ENCODE data around the gene DSCAM. TPM values are rescaled to one million over a fixed set of nuclear protein-coding genes. Genes with fewer than 3 reads are reported as not detected.

The DSCAM gene
- total RNA-seq, 1 donor: not detected

DNA sequence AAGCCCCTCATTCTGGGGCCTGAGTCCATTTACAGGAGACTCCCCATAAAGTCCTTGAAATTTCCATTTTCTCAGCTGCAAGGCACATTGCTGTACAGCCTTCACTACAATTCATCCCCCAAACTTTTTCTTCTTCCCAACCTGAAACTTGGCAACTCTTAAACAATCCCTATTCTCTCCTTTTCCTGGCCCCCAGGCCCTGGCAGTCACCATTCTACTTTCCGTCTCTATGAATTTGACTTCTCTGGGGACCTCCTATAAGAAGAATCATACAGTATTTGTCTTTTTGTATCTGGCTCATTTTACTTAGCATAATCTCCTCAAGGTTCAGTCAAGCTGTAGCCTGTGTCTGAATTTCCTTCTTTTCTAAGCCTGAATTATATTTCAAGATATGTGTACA is 646.8 kb downstream of the DSCAM start:
- no peaks in the 10 kb centered on the region for H3K79me2 ChIP-seq (ENCODE audit: insufficient read depth, low read length)
- no peak overlapping the region for H3K27ac ChIP-seq (ENCODE audit: low read depth, low read length)
- H2AFZ ChIP-seq (ENCODE audit: low read length): no peak overlapping the region
- no peaks in the 10 kb centered on the region for H3K4me1 ChIP-seq (ENCODE audit: insufficient read depth, low read length)
- no peaks in the 10 kb centered on the region for H3K36me3 ChIP-seq (ENCODE audit: insufficient read depth, low read length)
- H3K4me3 ChIP-seq (ENCODE audit: insufficient read depth, low read length): no peak overlapping the region
- DNase-seq (ENCODE audit: insufficient read length, low spot score, missing footprints): no peak
- H4K20me1 ChIP-seq (ENCODE audit: insufficient read depth, low read length): no peaks in the 10 kb centered on the region
- no peaks in the 10 kb centered on the region for H3K27me3 ChIP-seq (ENCODE audit: insufficient read depth, low read length)
- no peak overlapping the region for H3K4me2 ChIP-seq (ENCODE audit: insufficient read depth, low read length)
- TF ChIP-seq, protein P1, sequence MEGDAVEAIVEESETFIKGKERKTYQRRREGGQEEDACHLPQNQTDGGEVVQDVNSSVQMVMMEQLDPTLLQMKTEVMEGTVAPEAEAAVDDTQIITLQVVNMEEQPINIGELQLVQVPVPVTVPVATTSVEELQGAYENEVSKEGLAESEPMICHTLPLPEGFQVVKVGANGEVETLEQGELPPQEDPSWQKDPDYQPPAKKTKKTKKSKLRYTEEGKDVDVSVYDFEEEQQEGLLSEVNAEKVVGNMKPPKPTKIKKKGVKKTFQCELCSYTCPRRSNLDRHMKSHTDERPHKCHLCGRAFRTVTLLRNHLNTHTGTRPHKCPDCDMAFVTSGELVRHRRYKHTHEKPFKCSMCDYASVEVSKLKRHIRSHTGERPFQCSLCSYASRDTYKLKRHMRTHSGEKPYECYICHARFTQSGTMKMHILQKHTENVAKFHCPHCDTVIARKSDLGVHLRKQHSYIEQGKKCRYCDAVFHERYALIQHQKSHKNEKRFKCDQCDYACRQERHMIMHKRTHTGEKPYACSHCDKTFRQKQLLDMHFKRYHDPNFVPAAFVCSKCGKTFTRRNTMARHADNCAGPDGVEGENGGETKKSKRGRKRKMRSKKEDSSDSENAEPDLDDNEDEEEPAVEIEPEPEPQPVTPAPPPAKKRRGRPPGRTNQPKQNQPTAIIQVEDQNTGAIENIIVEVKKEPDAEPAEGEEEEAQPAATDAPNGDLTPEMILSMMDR (IDR thresholded peaks at IDR 0.05; ENCODE audit: extremely low read depth, low read depth, low read length): no peak
- H3K9me3 ChIP-seq (ENCODE audit: low read depth, low read length): no peaks in the 10 kb centered on the region

DNA sequence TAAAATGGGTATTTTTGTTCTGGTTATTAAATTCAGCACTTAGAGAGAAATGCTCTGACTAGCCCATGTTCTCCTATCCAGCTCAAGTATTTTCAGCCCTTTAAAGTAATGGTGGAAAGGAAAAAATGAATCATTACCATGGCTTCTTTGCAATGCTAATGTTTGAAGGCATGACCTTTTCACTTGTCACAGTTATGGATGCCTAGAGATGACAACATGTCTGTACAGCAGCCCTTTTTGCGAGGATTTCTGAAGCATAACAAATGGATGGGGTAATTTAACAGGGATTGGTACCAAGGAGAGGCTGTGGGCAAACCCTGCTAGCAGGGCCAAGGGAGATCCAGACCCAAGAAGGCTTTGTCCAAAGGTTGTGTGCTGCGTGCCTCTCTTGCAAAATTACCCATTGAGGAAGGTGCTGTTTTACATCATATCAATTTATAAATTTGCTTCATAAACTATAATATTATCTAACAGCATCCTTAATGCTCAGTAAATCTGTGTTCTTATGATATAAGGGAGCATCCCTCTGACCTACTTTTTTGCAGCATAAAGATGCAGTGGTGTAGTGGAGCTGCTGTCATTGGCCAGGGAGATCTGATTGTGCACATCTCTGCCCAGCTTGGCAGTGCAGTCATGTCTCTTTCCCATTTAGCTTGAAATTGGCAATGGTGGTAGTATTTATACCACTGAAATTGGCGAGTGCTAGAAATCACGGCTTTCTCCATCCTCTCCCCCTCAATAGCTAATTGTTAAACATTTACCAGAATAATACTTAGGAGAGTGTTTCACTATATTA is 652.6 kb downstream of the DSCAM start:
- no peak overlapping the region for H3K4me2 ChIP-seq (ENCODE audit: insufficient read depth, low read length)
- H3K36me3 ChIP-seq (ENCODE audit: insufficient read depth, low read length): no peaks in the 10 kb centered on the region
- TF ChIP-seq, protein P1 (IDR thresholded peaks at IDR 0.05; ENCODE audit: extremely low read depth, low read depth, low read length): no peak
- DNase-seq (ENCODE audit: insufficient read length, low spot score, missing footprints): no peak
- no peaks in the 10 kb centered on the region for H3K27me3 ChIP-seq (ENCODE audit: insufficient read depth, low read length)
- H3K4me1 ChIP-seq (ENCODE audit: insufficient read depth, low read length): no peaks in the 10 kb centered on the region
- H3K9me3 ChIP-seq (ENCODE audit: low read depth, low read length): no peaks in the 10 kb centered on the region
- no peak overlapping the region for H3K4me3 ChIP-seq (ENCODE audit: insufficient read depth, low read length)
- no peak overlapping the region for H3K27ac ChIP-seq (ENCODE audit: low read depth, low read length)
- no peaks in the 10 kb centered on the region for H3K79me2 ChIP-seq (ENCODE audit: insufficient read depth, low read length)
- H2AFZ ChIP-seq (ENCODE audit: low read length): no peak overlapping the region
- no peaks in the 10 kb centered on the region for H4K20me1 ChIP-seq (ENCODE audit: insufficient read depth, low read length)

DNA sequence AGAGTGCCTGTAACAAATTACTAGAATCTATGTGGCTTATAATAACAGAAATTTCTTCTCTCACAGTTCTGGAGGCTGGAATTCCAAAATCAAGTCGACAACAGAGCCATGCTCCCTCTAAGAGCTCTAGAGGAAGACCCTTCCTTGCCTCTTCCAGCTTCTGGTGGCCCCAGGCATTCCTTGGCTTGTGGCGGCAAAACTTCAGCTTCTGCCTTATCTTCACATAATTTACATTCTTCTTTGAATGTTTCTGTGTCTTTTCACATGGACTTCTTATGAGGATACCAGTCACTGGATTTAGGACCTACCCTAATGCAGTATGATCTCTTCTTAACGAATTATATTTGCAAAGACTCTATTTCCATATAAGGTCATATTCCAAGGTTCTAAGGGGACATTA is 655.3 kb downstream of the DSCAM start:
- H3K9me3 ChIP-seq (ENCODE audit: low read depth, low read length): no peaks in the 10 kb centered on the region
- H4K20me1 ChIP-seq (ENCODE audit: insufficient read depth, low read length): no peaks in the 10 kb centered on the region
- H3K36me3 ChIP-seq (ENCODE audit: insufficient read depth, low read length): no peaks in the 10 kb centered on the region
- TF ChIP-seq, protein P1 (IDR thresholded peaks at IDR 0.05; ENCODE audit: extremely low read depth, low read depth, low read length): no peak
- H3K27me3 ChIP-seq (ENCODE audit: insufficient read depth, low read length): no peaks in the 10 kb centered on the region
- H2AFZ ChIP-seq (ENCODE audit: low read length): no peak overlapping the region
- H3K27ac ChIP-seq (ENCODE audit: low read depth, low read length): no peak overlapping the region
- no peak overlapping the region for H3K4me2 ChIP-seq (ENCODE audit: insufficient read depth, low read length)
- no peaks in the 10 kb centered on the region for H3K79me2 ChIP-seq (ENCODE audit: insufficient read depth, low read length)
- H3K4me1 ChIP-seq (ENCODE audit: insufficient read depth, low read length): no peaks in the 10 kb centered on the region
- H3K4me3 ChIP-seq (ENCODE audit: insufficient read depth, low read length): no peak overlapping the region
- DNase-seq (ENCODE audit: insufficient read length, low spot score, missing footprints): no peak

DNA sequence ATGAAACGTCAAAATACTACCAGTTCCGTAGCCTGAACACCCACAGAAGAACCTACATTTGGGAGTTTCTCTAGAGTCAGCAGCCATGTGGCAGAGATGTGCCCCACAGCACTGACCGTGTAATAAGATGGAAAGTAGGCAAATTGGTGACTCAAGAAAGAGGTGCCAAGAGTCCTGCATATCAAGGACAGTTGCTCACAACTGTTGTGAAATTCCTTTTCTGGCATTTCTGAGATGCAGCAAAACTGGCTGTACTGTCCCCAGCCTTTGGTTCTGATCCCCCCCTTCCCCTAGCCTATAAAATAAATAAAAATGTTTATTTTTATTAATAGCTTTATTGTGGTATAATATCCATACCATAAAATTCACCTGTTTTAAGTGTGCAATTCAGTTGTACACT is 655.8 kb downstream of the DSCAM start:
- no peaks in the 10 kb centered on the region for H3K36me3 ChIP-seq (ENCODE audit: insufficient read depth, low read length)
- H3K27me3 ChIP-seq (ENCODE audit: insufficient read depth, low read length): no peaks in the 10 kb centered on the region
- H3K4me2 ChIP-seq (ENCODE audit: insufficient read depth, low read length): no peak overlapping the region
- H3K4me3 ChIP-seq (ENCODE audit: insufficient read depth, low read length): no peak overlapping the region
- no peaks in the 10 kb centered on the region for H3K79me2 ChIP-seq (ENCODE audit: insufficient read depth, low read length)
- no peak for DNase-seq (ENCODE audit: insufficient read length, low spot score, missing footprints)
- no peak overlapping the region for H2AFZ ChIP-seq (ENCODE audit: low read length)
- no peaks in the 10 kb centered on the region for H3K9me3 ChIP-seq (ENCODE audit: low read depth, low read length)
- H3K4me1 ChIP-seq (ENCODE audit: insufficient read depth, low read length): no peaks in the 10 kb centered on the region
- TF ChIP-seq, protein P1 (IDR thresholded peaks at IDR 0.05; ENCODE audit: extremely low read depth, low read depth, low read length): no peak
- H4K20me1 ChIP-seq (ENCODE audit: insufficient read depth, low read length): no peaks in the 10 kb centered on the region
- H3K27ac ChIP-seq (ENCODE audit: low read depth, low read length): no peak overlapping the region

All from osteoblast (primary cell).